Stomach (tissue), 4 donors: ENCODE data around the gene LCLAT1.

Experiments
- EP300 ChIP-seq: sonication (generic); formaldehyde crosslinking; IDR thresholded peaks from one replicate; pipeline ENCODE4 v1.6.1; 2017; ENCODE audit warnings: antibody characterized with exemption
- POLR2A ChIP-seq, 4 donors: fragments of 450-650 bp; IDR thresholded peaks; one replicate each; pipeline ENCODE4 v1.6.1; 2016; ENCODE audit warnings: antibody characterized with exemption in 4 of 4, control low read depth in 2 of 4, mild to moderate bottlenecking in 1 of 4, moderate library complexity in 1 of 4
- POLR2AphosphoS5 ChIP-seq, 3 donors: sonication (generic); formaldehyde crosslinking; IDR thresholded peaks; one replicate each; pipeline ENCODE4 v1.6.1; 2016; ENCODE audit warnings: antibody characterized with exemption in 3 of 3
- TF ChIP-seq, protein P1 (sequence below), 7 experiments: fragments of 450-650 bp in 4 of 7; fragments of 200-600 bp in 3 of 7; sonication (generic) in 3 of 7; IDR thresholded peaks; one replicate each; pipeline ENCODE4 v1.5.1; 2016 to 2019; ENCODE audit warnings: antibody characterized with exemption in 7 of 7, control low read depth in 2 of 7, mild to moderate bottlenecking in 1 of 7

DNA sequence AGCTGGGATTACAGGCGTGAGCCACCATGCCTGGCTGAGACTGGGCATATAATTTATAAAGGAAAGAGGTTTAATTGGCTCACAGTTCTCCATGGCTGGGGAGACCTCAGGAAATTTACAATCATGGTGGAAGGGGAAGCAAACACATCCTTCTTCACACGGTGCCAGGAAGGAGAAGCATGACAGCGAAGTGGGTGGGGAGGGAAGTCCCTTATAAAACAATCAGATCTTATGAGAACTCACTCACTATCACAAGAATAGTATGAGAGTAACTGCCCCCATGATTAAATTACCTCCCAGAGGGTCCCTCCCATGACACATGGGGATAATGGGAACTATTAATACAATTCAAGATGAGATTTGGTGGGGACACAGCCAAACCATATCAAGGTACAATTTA, 7.8 kb upstream of the LCLAT1 start:
- TF ChIP-seq, protein P1, sequence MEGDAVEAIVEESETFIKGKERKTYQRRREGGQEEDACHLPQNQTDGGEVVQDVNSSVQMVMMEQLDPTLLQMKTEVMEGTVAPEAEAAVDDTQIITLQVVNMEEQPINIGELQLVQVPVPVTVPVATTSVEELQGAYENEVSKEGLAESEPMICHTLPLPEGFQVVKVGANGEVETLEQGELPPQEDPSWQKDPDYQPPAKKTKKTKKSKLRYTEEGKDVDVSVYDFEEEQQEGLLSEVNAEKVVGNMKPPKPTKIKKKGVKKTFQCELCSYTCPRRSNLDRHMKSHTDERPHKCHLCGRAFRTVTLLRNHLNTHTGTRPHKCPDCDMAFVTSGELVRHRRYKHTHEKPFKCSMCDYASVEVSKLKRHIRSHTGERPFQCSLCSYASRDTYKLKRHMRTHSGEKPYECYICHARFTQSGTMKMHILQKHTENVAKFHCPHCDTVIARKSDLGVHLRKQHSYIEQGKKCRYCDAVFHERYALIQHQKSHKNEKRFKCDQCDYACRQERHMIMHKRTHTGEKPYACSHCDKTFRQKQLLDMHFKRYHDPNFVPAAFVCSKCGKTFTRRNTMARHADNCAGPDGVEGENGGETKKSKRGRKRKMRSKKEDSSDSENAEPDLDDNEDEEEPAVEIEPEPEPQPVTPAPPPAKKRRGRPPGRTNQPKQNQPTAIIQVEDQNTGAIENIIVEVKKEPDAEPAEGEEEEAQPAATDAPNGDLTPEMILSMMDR (IDR thresholded peaks at IDR 0.05), result no peak
- TF ChIP-seq POLR2A (IDR thresholded peaks at IDR 0.05) (no peak), POLR2AphosphoS5 (IDR thresholded peaks at IDR 0.05) (no peak), EP300 (no peak)
